Small intestine (tissue), 7 donors: ENCODE results near the gene LMO3. TPM values are rescaled to one million over a fixed set of nuclear protein-coding genes. Genes with fewer than 3 reads are reported as not detected.
A peak's percentile ranks its signal among the peaks of the same experiment; 100 is the strongest.

Experiments used
- DNase-seq, 2 donors: peaks; one replicate each; pipeline versions ENCODE4 v3.0.0 to v3.0.0-alpha.2; 2013
- FAIRE-seq: peaks from 2 replicates; lab custom pipeline; 2012; peaks lifted over from hg19 to GRCh38; lab: Jason Lieb, UNC
- H3K27ac ChIP-seq, 3 donors: one replicate each; pipeline ENCODE4 v1.5.1; 2013; ENCODE audit warnings: low read length in 2 of 3, mild to moderate bottlenecking in 2 of 3, control low read depth in 1 of 3, inconsistent platforms in 1 of 3, low read depth in 1 of 3, moderate library complexity in 1 of 3
- H3K27me3 ChIP-seq, 3 donors: one replicate each; pipeline ENCODE4 v1.6.1; 2013; ENCODE audit warnings: low read length in 3 of 3, inconsistent platforms in 1 of 3; ENCODE audit not compliant: control insufficient read depth in 3 of 3, insufficient read depth in 3 of 3
- H3K36me3 ChIP-seq, 3 donors: one replicate each; pipeline ENCODE4 v1.6.1; 2013; ENCODE audit warnings: low read length in 3 of 3, inconsistent platforms in 1 of 3, low read depth in 1 of 3, mild to moderate bottlenecking in 1 of 3, moderate library complexity in 1 of 3; ENCODE audit not compliant: control insufficient read depth in 3 of 3, insufficient read depth in 2 of 3
- H3K4me1 ChIP-seq, 3 donors: one replicate each; pipeline ENCODE4 v1.6.1; 2013; ENCODE audit warnings: low read length in 2 of 3, inconsistent platforms in 1 of 3, low read depth in 1 of 3, mild to moderate bottlenecking in 1 of 3, moderate library complexity in 1 of 3; ENCODE audit not compliant: control insufficient read depth in 3 of 3, insufficient read depth in 2 of 3
- H3K4me3 ChIP-seq, 3 donors: one replicate each; pipeline ENCODE4 v1.5.1; 2013; ENCODE audit warnings: low read length in 3 of 3, control low read depth in 1 of 3, inconsistent platforms in 1 of 3, low read depth in 1 of 3, mild to moderate bottlenecking in 1 of 3, moderate library complexity in 1 of 3
- H3K9me3 ChIP-seq, 2 donors: one replicate each; pipeline ENCODE4 v1.6.1; 2013; ENCODE audit warnings: low read depth in 1 of 2, low read length in 1 of 2; ENCODE audit not compliant: control insufficient read depth in 2 of 2, insufficient read depth in 1 of 2
- WGBS, 3 donors: extraction: QIAGEN DNeasy Blood & Tissue Kit; methylation state at CpG; one replicate each; pipeline ENCODE4 v1.1.7; 2013; 5-methylcytosine and 5-hydroxymethylcytosine counted together
- polyA plus RNA-seq, 4 donors: library from polyadenylated mRNA; stranded (reverse) in 3 of 4; unstranded in 1 of 4; fragments of 200-250 nt in 3 of 4; fragments of 120-200 nt in 1 of 4; gene quantifications; one replicate each; pipeline versions ENCODE4 v1.2.1 to v1.2.3, GENCODE V29; 2013
- donor health status: healthy with polysubstance abuse.
- donor health status: control.
- donor health status: control.
- donor health status: Bipolar disorder and iron deficiency.
- donor health status: healthy.

LMO3 gene
- polyA plus RNA-seq, 4 donors, result 0.24 to 1.9 (median 0.48) TPM

DNA sequence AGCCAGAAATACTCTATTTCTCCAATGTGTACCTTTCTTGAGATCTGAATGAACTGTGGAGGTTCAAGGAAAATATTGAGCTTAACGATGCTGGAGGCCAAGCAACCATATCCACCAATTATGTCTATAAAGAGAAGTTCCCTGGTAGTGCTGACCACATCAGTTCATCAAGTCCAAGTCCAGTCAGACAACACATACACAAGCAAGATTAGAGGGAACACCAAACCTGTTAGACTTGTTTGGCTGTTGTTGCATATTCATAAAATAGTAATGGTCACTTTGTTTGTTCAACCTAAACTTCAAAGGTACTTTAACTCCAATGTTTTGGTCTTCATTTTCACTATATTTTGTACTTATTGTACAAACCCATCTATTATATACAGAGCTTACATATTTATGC, 81.6 kb downstream of the LMO3 start:
- Histone ChIP-seq H3K4me1 (no peaks in the 10 kb centered on the region), H3K9me3 (no peaks in the 10 kb centered on the region), H3K27ac (no peak overlapping the region), H3K36me3 (no peaks in the 10 kb centered on the region), H3K4me3 (no peak overlapping the region), H3K27me3 (no peaks in the 10 kb centered on the region)
- DNase-seq (peak in 1 of 2 donors; percentile 29), FAIRE-seq (no peak)
- WGBS, 3 donors, result 32 to 71% (median 52%) methylated on average over 1 of the region's 1 CpG

DNA sequence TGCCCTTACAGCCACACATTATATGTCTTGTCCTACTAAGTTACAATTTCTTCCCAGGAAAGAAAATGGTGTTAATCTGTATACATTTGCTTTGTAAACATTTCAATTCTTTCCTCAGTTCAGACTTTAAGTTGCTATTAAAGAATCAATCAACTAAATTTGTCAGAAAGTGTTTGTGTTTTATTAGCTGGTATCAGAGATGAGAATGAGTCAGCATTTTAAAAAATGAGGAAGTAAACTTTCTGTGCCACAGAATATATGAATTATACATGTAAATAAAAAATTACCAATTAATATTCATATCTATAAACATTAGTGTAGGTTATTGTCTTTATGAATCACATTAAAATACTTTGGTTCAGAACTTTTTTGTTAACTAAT, 82.0 kb downstream of the LMO3 start:
- no peak overlapping the region for H3K27ac ChIP-seq
- FAIRE-seq, result no peak

DNA sequence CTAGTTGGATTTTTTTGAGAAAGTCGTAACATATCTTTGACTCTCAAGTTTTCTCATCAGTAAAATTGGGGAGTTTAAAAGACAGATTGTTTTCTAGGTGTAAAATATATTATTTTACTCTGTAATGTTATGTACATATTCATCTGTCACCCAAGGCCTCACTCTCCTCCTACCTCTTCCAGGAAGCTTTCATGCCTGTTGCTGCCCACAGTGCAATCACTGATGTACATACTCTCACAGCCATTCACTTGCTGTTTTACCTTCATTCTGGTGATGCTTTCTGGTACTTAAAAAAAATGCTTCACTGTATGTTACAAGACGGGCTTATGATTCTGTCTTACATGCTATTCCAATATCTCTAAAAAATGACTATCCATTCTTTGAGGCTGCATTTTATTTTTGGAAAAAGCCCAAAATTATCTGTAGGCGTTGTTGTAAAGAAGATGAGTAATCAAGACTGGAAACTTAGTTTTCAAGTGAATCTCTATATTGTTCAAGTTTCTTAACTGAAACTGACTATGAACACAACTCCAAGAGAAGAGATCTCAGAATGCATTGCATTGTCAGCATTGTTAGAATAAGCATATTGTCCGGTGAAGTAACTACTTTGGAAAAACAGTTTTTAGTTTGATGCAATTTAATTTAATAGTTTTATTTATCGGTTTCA, 82.5 kb downstream of the LMO3 start:
- no peaks in the 10 kb centered on the region for H3K27me3 ChIP-seq
- FAIRE-seq (no peak), DNase-seq (no peak)
- H3K36me3 ChIP-seq, result no peaks in the 10 kb centered on the region
- no peak overlapping the region for H3K4me3 ChIP-seq
- H3K27ac ChIP-seq, result no peak overlapping the region
- 81 to 96% (median 89%) methylated on average over 5 of the region's 5 CpGs for WGBS, 3 donors
- no peaks in the 10 kb centered on the region for H3K4me1 ChIP-seq
- no peaks in the 10 kb centered on the region for H3K9me3 ChIP-seq

More for the DNA sequence above, 82.0 kb downstream of the LMO3 start:
- no peak overlapping the region for H3K4me3 ChIP-seq
- H3K36me3 ChIP-seq, result no peaks in the 10 kb centered on the region
- H3K9me3 ChIP-seq, result no peaks in the 10 kb centered on the region
- no peaks in the 10 kb centered on the region for H3K4me1 ChIP-seq
- DNase-seq, result no peak
- H3K27me3 ChIP-seq, result no peaks in the 10 kb centered on the region

DNA sequence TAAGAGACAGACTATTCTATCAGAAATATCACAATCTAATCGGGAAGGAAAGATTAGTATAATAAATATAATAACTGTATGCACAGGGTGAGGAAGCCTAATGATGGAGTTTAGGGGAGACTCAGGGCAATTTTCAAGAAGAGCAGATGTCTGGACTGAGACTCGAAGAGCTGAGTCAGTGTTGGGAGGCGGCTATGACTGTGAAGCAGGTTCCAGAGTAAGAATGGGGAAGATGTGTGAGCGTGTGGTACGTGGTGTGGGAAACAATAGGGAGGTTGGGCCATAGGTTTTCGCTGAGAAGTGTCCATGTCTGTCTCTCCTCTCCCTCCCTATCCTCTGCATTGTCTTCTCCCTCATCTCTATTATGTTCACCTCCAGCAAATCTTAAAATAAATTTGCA, 85.6 kb downstream of the LMO3 start:
- no peak overlapping the region for H3K27ac ChIP-seq
- H3K27me3 ChIP-seq, result no peaks in the 10 kb centered on the region
- H3K36me3 ChIP-seq, result no peaks in the 10 kb centered on the region
- FAIRE-seq (no peak), DNase-seq (no peak)
- no peak overlapping the region for H3K4me3 ChIP-seq
- H3K9me3 ChIP-seq, result no peaks in the 10 kb centered on the region
- H3K4me1 ChIP-seq, result no peaks in the 10 kb centered on the region
- WGBS, 3 donors, result 78 to 84% (median 81%) methylated on average over 6 of the region's 6 CpGs

DNA sequence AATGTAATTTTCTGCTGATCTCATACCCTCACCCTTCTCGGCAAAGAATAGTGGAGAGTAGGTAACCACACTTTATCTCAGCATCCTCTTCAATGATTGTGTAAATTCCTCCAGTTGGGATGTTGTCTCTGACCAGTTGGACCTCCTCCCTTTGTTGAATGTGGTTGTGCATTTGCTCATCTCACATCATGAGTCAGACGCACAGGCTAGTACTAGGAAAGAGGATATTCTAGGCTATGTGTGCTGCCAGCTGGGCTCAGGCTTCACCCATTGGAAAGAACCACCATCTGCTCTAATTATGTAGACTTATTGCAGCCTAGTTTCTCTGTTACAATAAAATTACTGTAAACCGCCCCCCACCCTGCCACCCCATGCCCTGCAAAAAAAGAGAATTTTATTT, 90.3 kb downstream of the LMO3 start:
- 92 to 93% (median 93%) methylated on average over 3 of the region's 3 CpGs for WGBS, 3 donors

DNA sequence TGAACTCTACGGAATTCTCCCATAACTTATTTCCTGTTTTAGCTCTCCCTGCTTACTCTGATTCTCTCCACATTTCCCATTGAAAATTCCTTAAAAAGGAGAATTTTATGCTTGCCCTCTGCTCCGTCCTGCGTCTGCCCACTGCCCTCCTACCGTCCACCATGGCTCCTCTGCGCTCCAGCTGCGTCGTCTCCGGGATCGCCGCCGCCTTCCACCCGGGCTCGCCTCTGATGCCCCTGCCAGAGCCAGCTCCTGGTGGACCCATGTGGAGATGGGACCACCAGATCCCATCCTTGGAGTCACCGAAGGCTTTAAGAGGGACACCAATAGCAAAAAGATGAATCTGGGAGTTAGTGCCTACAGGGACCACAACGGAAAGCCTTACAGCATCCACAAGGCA, 92.7 kb downstream of the LMO3 start:
- H3K36me3 ChIP-seq, result no peaks in the 10 kb centered on the region
- H3K4me1 ChIP-seq, result no peaks in the 10 kb centered on the region
- peaks cover 0 to 2% of the 10 kb centered on the region in 2 donors for H3K9me3 ChIP-seq
- no peak for FAIRE-seq
- WGBS, 3 donors, result 95 to 96% (median 96%) methylated on average over 15 of the region's 15 CpGs
- no peak overlapping the region for H3K27ac ChIP-seq
- DNase-seq, result no peak
- no peaks in the 10 kb centered on the region for H3K27me3 ChIP-seq
- no peak overlapping the region for H3K4me3 ChIP-seq

More for the DNA sequence above, 90.3 kb downstream of the LMO3 start:
- H3K27me3 ChIP-seq, result no peaks in the 10 kb centered on the region
- peaks cover 0 to 2% of the 10 kb centered on the region in 2 donors for H3K9me3 ChIP-seq
- H3K27ac ChIP-seq, result no peak overlapping the region
- no peaks in the 10 kb centered on the region for H3K4me1 ChIP-seq
- H3K4me3 ChIP-seq, result no peak overlapping the region
- no peaks in the 10 kb centered on the region for H3K36me3 ChIP-seq
- FAIRE-seq (no peak), DNase-seq (no peak)

DNA sequence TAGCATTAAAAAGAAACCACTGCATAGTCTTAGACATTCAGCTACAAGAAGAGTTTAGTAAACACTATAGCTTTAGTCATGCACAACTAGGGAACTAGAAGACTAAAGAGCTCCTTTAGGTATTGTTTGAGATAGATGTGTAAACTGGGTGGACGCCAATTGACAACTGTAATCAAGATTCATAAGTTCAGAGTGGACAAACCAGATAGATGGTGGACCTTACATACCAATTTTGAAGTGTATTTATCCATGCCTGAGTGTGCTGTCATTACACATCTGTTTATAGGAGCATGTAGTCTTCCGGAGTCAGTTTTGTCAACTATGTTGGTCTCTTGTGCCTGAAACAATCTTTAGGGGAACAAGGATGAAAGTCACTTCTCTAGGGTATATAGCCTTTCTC, 96.6 kb downstream of the LMO3 start:
- no peak for FAIRE-seq

DNA sequence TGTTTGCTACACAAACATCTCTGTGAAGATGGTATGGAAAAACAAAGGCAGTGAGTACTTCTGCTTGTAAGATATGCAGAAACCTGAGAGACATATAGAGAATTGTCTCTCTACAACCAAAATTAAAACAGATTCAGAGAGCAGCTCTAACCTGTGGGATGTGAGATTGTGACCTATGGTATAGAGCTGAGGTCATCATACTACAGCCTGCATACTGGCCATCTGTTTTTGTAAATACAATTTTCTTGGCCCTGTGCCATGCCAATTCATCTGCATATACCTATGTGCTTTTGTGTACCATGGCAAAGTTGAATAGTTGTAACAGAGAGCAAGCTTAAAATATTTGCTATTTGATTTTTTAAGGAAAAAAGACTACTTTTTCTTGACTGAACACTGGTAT, 99.6 kb downstream of the LMO3 start:
- no peaks in the 10 kb centered on the region for H3K9me3 ChIP-seq
- FAIRE-seq (no peak), DNase-seq (peak in 1 of 2 donors; percentile 4)
- no peak overlapping the region for H3K4me3 ChIP-seq
- no peaks in the 10 kb centered on the region for H3K36me3 ChIP-seq
- no peak overlapping the region for H3K27ac ChIP-seq
- H3K27me3 ChIP-seq, result no peaks in the 10 kb centered on the region
- H3K4me1 ChIP-seq, result no peaks in the 10 kb centered on the region

More for the DNA sequence above, 96.6 kb downstream of the LMO3 start:
- DNase-seq, result no peak
- no peak overlapping the region for H3K4me3 ChIP-seq
- no peaks in the 10 kb centered on the region for H3K27me3 ChIP-seq
- peaks cover 0 to 2% of the 10 kb centered on the region in 2 donors for H3K9me3 ChIP-seq
- no peaks in the 10 kb centered on the region for H3K4me1 ChIP-seq
- WGBS, 3 donors, result 59 to 76% (median 72%) methylated on average over 2 of the region's 2 CpGs
- no peak overlapping the region for H3K27ac ChIP-seq
- H3K36me3 ChIP-seq, result no peaks in the 10 kb centered on the region

DNA sequence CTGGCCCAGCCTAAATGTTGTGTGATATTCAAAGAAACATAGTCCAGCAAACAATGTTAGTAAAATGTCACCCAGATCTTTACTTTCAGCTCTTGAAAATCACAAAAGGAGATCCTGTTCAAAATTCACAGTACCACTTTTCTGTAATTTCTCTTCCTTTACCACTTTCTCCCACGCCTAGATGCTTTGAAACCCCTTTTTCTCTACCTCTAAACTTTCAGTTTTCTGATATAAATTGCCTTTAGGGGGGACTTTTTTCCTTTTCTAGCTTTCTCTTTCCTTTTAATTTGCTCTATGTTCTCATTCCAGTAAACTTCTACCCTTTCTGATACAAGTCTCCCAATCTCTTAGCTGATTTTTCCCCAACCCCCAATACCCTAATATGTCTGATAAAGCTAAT, 101.8 kb downstream of the LMO3 start:
- H3K4me1 ChIP-seq, result no peaks in the 10 kb centered on the region
- DNase-seq (no peak), FAIRE-seq (no peak)
- H3K27me3 ChIP-seq, result no peaks in the 10 kb centered on the region
- no peaks in the 10 kb centered on the region for H3K9me3 ChIP-seq
- WGBS, 3 donors, result 48 to 84% (median 60%) methylated on average over 1 of the region's 1 CpG
- H3K36me3 ChIP-seq, result no peaks in the 10 kb centered on the region
- H3K27ac ChIP-seq, result no peak overlapping the region
- no peak overlapping the region for H3K4me3 ChIP-seq
